CD14-positive monocyte (primary cell): ENCODE measurements around the gene LHFPL3. TPM values are rescaled to one million over a fixed set of nuclear protein-coding genes. Genes with fewer than 3 reads are reported as not detected.

Experiments
- DNase-seq, 3 donors: peaks; one replicate each; pipeline ENCODE4 v3.0.0-alpha.2; 2011 to 2022
- H2AFZ ChIP-seq: 2 replicates; pipeline ENCODE4 v1.6.0; 2012; ENCODE audit warnings: mild to moderate bottlenecking, low read depth, low read length, inconsistent platforms; ENCODE audit not compliant: insufficient read depth, poor library complexity, severe bottlenecking
- H3K27ac ChIP-seq, 2 donors: 1 replicate in 1 of 2; 2 replicates in 1 of 2; pipeline ENCODE4 v1.5.1; 2012 to 2013; ENCODE audit warnings: low read length in 2 of 2, control low read depth in 1 of 2, inconsistent platforms in 1 of 2, low read depth in 1 of 2, mild to moderate bottlenecking in 1 of 2
- H3K27me3 ChIP-seq, 2 donors: one replicate each; pipeline versions ENCODE4 v1.6.0 to v1.6.1; 2011 to 2013; ENCODE audit warnings: low read length in 2 of 2; ENCODE audit not compliant: control insufficient read depth in 2 of 2, insufficient read depth in 2 of 2
- H3K36me3 ChIP-seq, 2 donors: replicated peaks in 1 of 2; 1 replicate in 1 of 2; 2 replicates in 1 of 2; pipeline versions ENCODE4 v1.5.1 to v1.6.1; 2012 to 2013; ENCODE audit warnings: low read length in 2 of 2, control low read depth in 1 of 2, inconsistent platforms in 1 of 2, mild to moderate bottlenecking in 1 of 2; ENCODE audit not compliant: insufficient read depth in 2 of 2, control insufficient read depth in 1 of 2
- H3K4me1 ChIP-seq, 2 donors: 1 replicate in 1 of 2; 2 replicates in 1 of 2; pipeline versions ENCODE4 v1.5.1 to v1.6.1; 2012 to 2013; ENCODE audit warnings: low read length in 2 of 2, control low read depth in 1 of 2, inconsistent platforms in 1 of 2, mild to moderate bottlenecking in 1 of 2, moderate library complexity in 1 of 2; ENCODE audit not compliant: insufficient read depth in 2 of 2, control insufficient read depth in 1 of 2
- H3K4me2 ChIP-seq: replicated peaks from 2 replicates; pipeline ENCODE3; 2012; ENCODE audit warnings: low read length, moderate library complexity, mild to moderate bottlenecking; ENCODE audit not compliant: poor library complexity, severe bottlenecking; ENCODE audit errors: extremely low read depth
- H3K4me3 ChIP-seq, 3 experiments: fragments of 200-600 bp in 1 of 3; sonication (generic) in 1 of 3; replicated peaks in 1 of 3; 1 replicate in 2 of 3; 2 replicates in 1 of 3; pipeline ENCODE4 v1.5.1; 2011 to 2013; ENCODE audit warnings: low read length in 3 of 3, mild to moderate bottlenecking in 3 of 3, control low read depth in 2 of 3, low read depth in 2 of 3, inconsistent platforms in 1 of 3, moderate library complexity in 1 of 3
- H3K79me2 ChIP-seq: 2 replicates; pipeline ENCODE4 v1.6.0; 2012; ENCODE audit warnings: mild to moderate bottlenecking, control low read depth, inconsistent platforms, low read length, moderate library complexity; ENCODE audit not compliant: insufficient read depth
- H3K9ac ChIP-seq: 2 replicates; pipeline ENCODE4 v1.6.0; 2017; ENCODE audit warnings: low read length, mild to moderate bottlenecking; ENCODE audit not compliant: insufficient read depth, poor library complexity, severe bottlenecking
- H3K9me3 ChIP-seq, 2 donors: replicated peaks in 1 of 2; 1 replicate in 1 of 2; 2 replicates in 1 of 2; pipeline versions ENCODE4 v1.5.1 to v1.6.1; 2012 to 2013; ENCODE audit warnings: low read length in 2 of 2, control low read depth in 1 of 2; ENCODE audit not compliant: control insufficient read depth in 1 of 2, insufficient read depth in 1 of 2
- H4K20me1 ChIP-seq: 2 replicates; pipeline ENCODE4 v1.6.0; 2012; ENCODE audit warnings: mild to moderate bottlenecking, low read length, control low read depth, moderate library complexity; ENCODE audit not compliant: insufficient read depth
- H3K27ac Mint-ChIP-seq, 7 donors: one replicate each; pipeline ENCODE4 v1.8.0; 2020; ENCODE audit warnings: mild to moderate bottlenecking in 7 of 7, mixed read lengths in 7 of 7, moderate library complexity in 6 of 7, inconsistent platforms in 2 of 7
- H3K27me3 Mint-ChIP-seq, 3 donors: one replicate each; pipeline ENCODE4 v1.8.0; 2021 to 2022; ENCODE audit warnings: low read depth in 3 of 3, mild to moderate bottlenecking in 3 of 3, mixed read lengths in 3 of 3, moderate library complexity in 3 of 3, inconsistent platforms in 1 of 3
- H3K36me3 Mint-ChIP-seq, 2 donors: one replicate each; pipeline ENCODE4 v1.8.0; 2020; ENCODE audit warnings: mixed read lengths in 2 of 2, inconsistent platforms in 1 of 2, mild to moderate bottlenecking in 1 of 2
- H3K4me1 Mint-ChIP-seq: one replicate; pipeline ENCODE4 v1.8.0; 2020; ENCODE audit warnings: mild to moderate bottlenecking, mixed read lengths
- H3K4me3 Mint-ChIP-seq, 2 donors: one replicate each; pipeline ENCODE4 v1.8.0; 2020; ENCODE audit warnings: mild to moderate bottlenecking in 2 of 2, mixed read lengths in 2 of 2, moderate library complexity in 1 of 2
- H3K9me3 Mint-ChIP-seq, 7 donors: one replicate each; pipeline ENCODE4 v1.8.0; 2020 to 2022; ENCODE audit warnings: mixed read lengths in 7 of 7, mild to moderate bottlenecking in 6 of 7, moderate library complexity in 6 of 7, inconsistent platforms in 2 of 7
- WGBS: methylation state at CpG from one replicate; pipeline ENCODE4 v1.1.5; 2013; ENCODE audit warnings: missing lambda C conversion rate; ENCODE audit not compliant: insufficient coverage; 5-methylcytosine and 5-hydroxymethylcytosine counted together
- intact Hi-C, 2 donors: fragments of 100-400 bp; cut with micrococcal nuclease; formaldehyde crosslinking; loops; one replicate each; pipeline versions ENCODE4 v1.15.0 to v1.15.1; 2023
- polyA plus RNA-seq, 3 donors: library from polyadenylated mRNA; depleted of rRNA in 1 of 3; unstranded in 2 of 3; stranded (reverse) in 1 of 3; fragments of 300-500 nt in 2 of 3; fragments of >200 nt in 1 of 3; fragmentation: Illumina TruSeq in 2 of 3; gene quantifications; 1 replicate in 2 of 3; 2 replicates in 1 of 3; pipeline ENCODE4 v1.2.3, GENCODE V29; 2012 to 2021
- TF ChIP-seq, protein P1 (sequence below): fragments of 200-600 bp; IDR thresholded peaks from one replicate; pipeline ENCODE4 v1.8.0; 2022; ENCODE audit warnings: antibody characterized with exemption, mild to moderate bottlenecking

The LHFPL3 gene
- polyA plus RNA-seq, 3 donors = not detected

DNA sequence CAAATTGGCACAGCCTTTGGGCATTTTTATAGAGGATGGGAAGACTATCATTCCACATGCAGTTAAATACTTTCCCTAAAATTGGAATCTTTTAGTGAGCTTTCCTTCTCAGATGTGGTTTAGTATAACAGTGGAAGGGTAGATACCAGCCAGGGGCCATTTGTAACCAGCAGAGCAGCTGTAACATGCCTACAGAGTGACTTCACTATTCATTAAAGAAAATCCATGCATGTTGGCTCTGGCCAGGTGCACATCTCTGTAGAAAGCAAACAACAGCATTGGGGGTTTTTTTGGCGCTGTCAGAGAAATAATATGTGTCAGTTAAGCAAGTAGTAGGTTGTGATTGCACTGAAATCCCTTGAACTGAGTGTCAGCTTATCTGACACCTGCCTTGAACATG lies 115.6 kb downstream of the LHFPL3 start:
- intact Hi-C loops = no loop called here
- no peak overlapping the region for H3K4me2 ChIP-seq
- Mint-ChIP-seq H3K36me3 (no peaks in the 10 kb centered on the region), H3K9me3 (peaks cover 0 to 9% (median 0%) of the 10 kb centered on the region in 7 donors), H3K27ac (no peak overlapping the region), H3K4me1 (no peaks in the 10 kb centered on the region), H3K27me3 (no peaks in the 10 kb centered on the region), H3K4me3 (no peak overlapping the region)
- no peak overlapping the region for H2AFZ ChIP-seq
- no CpG with 5 or more reads among the region's 1 CpG for WGBS
- H3K36me3 ChIP-seq = no peaks in the 10 kb centered on the region
- H3K4me3 ChIP-seq = no peak overlapping the region
- H4K20me1 ChIP-seq = no peaks in the 10 kb centered on the region
- no peak overlapping the region for H3K27ac ChIP-seq
- H3K9ac ChIP-seq = no peak overlapping the region
- TF ChIP-seq, protein P1, sequence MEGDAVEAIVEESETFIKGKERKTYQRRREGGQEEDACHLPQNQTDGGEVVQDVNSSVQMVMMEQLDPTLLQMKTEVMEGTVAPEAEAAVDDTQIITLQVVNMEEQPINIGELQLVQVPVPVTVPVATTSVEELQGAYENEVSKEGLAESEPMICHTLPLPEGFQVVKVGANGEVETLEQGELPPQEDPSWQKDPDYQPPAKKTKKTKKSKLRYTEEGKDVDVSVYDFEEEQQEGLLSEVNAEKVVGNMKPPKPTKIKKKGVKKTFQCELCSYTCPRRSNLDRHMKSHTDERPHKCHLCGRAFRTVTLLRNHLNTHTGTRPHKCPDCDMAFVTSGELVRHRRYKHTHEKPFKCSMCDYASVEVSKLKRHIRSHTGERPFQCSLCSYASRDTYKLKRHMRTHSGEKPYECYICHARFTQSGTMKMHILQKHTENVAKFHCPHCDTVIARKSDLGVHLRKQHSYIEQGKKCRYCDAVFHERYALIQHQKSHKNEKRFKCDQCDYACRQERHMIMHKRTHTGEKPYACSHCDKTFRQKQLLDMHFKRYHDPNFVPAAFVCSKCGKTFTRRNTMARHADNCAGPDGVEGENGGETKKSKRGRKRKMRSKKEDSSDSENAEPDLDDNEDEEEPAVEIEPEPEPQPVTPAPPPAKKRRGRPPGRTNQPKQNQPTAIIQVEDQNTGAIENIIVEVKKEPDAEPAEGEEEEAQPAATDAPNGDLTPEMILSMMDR = no peak
- no peaks in the 10 kb centered on the region for H3K27me3 ChIP-seq
- H3K9me3 ChIP-seq = no peaks in the 10 kb centered on the region
- H3K4me1 ChIP-seq = no peaks in the 10 kb centered on the region
- DNase-seq = no peak
- no peaks in the 10 kb centered on the region for H3K79me2 ChIP-seq

DNA sequence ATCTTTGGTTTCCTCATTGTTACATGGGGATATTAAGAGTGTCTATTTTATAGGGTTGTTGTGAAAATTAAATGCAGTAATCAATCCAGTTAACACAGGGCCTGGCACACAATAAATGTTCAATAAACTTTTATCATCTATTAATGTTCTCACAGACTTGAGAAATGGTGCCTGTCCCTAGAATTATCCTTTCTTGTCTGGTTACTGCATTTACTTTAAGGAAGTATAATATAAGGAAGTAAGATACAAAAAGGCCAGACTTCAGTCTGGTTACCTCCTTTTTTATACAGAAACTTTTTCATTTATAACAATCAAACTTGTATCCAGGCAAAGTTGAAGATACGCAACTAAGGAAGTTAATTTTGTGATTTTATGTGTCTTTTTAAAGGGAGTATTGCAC lies 117.0 kb downstream of the LHFPL3 start:
- Mint-ChIP-seq H3K27me3 (no peaks in the 10 kb centered on the region), H3K27ac (no peak overlapping the region), H3K36me3 (no peaks in the 10 kb centered on the region), H3K4me1 (no peaks in the 10 kb centered on the region), H3K9me3 (peaks cover 0 to 9% (median 0%) of the 10 kb centered on the region in 7 donors), H3K4me3 (no peak overlapping the region)
- DNase-seq = no peak
- no CpG with 5 or more reads among the region's 1 CpG for WGBS
- no peaks in the 10 kb centered on the region for H3K27me3 ChIP-seq
- no peak overlapping the region for H3K4me3 ChIP-seq
- H3K9me3 ChIP-seq = no peaks in the 10 kb centered on the region
- intact Hi-C loops = no loop called here
- no peak overlapping the region for H2AFZ ChIP-seq
- H3K36me3 ChIP-seq = no peaks in the 10 kb centered on the region
- H3K9ac ChIP-seq = no peak overlapping the region
- H4K20me1 ChIP-seq = no peaks in the 10 kb centered on the region
- H3K4me2 ChIP-seq = no peak overlapping the region
- no peaks in the 10 kb centered on the region for H3K4me1 ChIP-seq
- TF ChIP-seq, protein P1 = no peak
- no peak overlapping the region for H3K27ac ChIP-seq
- H3K79me2 ChIP-seq = no peaks in the 10 kb centered on the region
